DMS153 treated with DMSO at 0.1 percent for 48 hours (cell line): Measurements from ENCODE around the gene TEX22.

ENCODE experiments used
- DNase-seq: peaks from one replicate; lab custom pipeline; 2025; ENCODE audit not compliant: unreplicated experiment; lab: John Stamatoyannopoulos, UW

The TEX22 gene

GRCh38 chr14:105384041-105384557, 14.2 kb upstream of the TEX22 start:
- no peak for DNase-seq

DNA sequence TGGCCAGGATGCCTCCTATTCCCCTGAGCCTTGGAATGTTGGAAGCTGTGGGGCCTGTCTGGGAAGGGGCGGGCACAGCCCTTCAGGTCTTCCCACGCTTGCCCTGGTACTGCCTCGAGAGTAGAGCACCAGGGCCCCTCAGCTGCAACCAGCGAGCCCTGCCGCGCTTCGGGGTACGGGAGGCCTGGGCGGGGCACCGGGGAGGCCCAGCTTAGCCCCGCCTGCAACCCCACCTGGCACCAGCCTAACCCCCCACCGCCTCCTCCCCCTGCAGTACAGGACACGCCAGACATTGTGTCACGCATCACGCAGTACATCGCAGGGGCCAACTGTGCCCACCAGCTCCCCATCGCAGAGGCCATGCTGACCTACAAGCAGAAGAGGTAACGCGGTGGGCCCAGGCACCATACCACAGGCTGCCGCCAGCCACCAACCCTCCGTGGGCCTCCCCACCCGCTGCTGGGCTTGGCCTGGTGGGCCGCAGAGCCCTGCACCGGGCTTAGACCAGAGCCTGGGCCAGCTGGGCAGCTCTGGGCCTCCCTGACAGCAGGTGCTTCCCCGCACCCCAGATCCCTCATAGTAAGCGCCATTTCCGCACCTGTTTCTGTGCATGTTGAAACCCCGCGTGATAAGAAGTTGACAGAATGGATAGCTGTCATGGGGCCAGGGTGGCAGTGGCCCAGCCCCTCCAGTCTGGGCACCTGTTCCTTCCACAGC, 13.6 kb upstream of the TEX22 start:
- no peak for DNase-seq

GRCh38 chr14:105385322-105385637, 13.1 kb upstream of the TEX22 start:
- DNase-seq, result no peak

DNA sequence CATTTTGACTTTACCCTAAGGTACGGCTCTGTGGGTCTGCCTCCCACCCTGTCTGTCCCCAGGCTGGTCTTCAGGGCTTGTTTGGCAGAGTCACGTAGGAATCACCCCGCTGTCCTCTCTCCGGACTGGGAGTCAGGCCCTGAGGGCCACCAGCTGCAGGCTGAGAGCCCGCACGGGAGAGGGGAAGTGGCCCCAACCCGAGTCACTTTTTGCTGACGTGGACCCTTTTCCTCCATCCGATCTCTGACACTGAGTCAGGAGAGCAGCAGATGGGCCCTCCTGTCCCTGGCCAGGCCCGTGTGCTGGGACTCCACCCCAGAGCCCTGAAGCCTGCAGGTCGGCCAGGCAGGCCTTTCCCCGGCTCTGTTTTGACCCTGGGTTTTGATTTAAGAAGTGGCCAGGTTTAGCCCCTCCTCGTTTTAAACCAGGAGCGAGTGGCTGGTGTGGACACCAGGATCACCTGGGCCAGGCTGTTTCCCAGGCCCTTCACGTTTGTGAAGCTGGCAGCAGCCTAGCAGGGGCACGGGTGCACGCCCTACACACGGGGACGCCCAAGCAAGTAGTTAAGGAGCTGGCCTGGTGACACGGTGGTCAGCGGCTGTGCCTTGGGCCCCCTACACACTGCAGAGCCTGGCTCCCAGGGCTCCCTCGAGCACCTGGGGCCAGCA, 12.5 kb upstream of the TEX22 start:
- no peak for DNase-seq

GRCh38 chr14:105386581-105387529, 11.5 kb upstream of the TEX22 start:
- no peak for DNase-seq

DNA sequence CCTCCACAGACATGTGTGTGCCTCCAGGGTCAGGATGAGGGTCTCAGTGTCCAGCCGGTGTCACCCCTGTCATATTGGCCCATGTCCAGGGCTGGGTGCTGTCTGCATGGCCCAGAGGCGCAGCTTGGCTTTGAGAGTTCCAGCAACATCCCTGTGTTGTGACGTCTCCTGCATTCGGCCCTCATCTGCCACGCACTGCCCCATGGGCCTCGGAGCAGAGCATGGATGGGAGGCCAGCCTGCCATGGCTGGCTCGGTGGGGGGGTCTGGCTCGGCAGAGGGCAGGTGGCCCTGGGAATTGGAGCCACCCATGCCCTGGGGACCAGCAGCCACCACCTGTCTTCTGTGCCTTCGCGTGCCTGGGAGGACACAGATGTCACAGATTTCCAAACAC, 10.8 kb upstream of the TEX22 start:
- DNase-seq, result no peak

DNA sequence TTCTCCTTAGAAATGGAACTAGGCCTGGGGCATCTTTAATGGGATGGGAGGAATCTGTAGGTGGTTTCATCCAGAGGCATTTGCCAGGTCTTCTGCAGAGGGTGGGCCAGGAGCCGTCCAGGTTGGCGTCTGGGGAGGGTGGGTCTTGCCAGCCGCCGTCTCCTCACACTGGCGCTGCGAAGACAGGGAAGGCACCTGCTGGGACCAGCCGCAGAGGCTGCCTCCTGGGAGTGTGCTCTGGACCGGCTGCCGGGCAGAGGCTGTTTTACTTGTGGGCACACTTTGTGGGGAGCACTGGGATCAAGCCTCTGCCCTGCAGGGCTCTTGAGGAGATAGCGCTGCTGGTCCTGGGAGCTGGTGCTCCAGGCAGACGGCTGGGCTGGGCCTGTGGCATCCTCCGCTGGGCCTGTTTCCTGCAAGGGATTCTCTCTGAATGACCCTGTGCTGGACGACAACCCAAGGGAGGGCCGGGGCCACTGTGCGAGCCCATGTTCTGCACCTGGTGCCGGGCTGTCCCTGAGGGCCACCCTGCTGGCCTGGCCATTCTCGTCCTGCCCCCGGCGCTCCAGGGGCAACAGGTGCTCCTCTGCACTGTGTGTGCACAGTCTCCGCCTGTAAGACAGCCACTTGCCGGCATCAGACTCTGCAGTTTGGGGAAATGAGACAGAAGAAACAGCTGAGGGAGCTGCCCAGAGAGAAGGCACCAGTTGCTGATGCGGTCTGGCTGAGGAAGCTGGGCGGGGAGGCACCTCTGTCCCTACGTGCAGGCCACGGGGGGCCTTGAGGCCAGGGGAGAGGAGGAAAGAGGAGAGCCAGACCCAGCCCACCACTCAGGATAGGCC, 10.0 kb upstream of the TEX22 start:
- no peak for DNase-seq

GRCh38 chr14:105388976-105389375, 9.4 kb upstream of the TEX22 start:
- no peak for DNase-seq

DNA sequence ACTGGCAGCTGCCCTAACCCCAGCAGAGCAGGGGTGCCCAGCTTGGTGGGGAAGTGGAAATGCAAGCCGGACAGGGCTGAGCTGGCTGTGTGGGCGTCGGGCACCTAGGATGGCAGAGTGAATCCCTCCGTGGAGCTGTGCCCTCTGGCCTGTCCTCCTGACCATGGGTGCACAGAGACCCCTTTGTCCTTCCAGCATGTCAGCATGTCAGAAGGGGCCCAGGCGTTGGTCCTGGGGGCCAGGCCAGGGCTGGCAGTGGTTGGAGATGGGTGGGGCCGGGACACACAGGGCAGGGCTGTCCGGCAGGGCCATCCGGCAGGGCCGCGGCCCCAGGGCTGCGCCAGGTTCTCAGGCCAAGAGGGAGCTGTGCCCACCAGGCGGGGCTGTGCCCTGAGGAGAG, 8.8 kb upstream of the TEX22 start:
- DNase-seq, result no peak

DNA sequence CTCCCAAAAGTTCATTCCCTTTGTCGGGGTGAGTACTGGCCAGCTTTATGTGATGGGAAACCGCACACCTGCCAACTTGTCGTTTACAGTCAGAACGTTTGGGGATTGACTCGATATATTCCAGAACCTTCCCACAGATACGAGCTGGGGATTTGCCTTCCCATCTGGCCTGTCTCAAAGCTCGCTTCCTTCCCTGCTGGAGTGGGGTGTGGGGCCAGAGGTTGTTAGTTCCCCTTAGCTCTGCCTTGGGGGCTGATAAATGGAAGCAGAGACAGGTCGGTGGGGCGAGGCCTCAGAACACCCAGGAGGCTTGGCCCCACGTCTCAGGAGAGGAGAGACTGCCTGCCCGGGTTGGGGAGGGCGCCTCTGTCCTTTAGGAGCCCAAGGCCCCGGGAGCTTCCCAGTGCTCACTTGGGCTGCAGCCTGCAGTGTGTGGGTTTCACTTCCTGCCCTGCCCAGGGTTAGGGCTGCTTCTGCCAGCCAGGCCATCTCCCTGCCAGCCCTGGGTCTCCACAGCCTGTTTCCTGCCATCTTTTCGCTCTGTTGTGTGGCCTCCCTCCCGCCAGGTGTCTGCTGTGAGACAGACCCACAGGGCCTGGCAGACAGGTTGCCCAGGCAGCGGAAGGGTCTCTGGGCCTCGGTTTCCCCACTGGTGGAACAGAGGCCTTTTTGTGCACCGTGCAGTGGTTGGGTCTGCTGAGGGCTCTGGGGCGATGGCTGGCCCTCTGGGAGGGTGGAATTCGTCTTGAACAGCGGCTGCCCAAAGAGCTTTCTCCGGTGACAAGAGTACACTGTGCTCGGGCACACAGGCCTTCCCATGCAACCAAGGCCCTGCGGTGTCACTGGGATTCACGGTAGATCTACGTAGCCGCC, 8.1 kb upstream of the TEX22 start:
- DNase-seq, result no peak

DNA sequence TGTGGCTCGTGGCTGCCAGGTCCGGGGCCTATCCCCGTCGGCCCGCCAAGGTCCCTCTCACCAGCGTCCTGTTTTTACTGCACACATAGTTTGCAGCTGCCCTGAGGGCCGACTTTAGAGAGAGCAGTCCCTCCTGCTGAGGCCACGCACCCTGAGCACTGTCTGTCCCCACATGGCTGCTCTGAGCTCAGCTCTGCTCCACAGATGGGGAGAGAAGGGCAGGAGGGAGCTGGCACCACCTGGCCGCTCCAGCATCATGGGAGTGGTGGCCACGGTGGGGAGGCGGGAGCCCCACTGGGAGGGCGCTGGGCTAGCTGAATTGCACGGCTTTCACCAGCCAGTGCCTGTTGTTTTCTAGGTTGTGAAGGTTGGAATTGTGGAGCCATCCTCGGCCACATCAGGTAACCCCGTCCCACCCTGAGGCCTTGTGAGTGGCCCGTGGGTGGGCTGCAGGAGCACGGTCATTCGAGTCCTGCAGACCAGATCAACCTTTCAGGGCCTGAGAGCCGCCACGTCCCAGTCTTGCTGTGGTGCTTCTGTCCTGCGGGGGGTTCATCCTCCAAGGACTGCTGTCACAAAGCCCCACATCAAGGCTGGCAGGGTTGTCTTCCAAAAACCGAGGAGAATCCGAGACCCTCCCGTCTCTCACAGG, 7.4 kb upstream of the TEX22 start:
- DNase-seq, result no peak

DNA sequence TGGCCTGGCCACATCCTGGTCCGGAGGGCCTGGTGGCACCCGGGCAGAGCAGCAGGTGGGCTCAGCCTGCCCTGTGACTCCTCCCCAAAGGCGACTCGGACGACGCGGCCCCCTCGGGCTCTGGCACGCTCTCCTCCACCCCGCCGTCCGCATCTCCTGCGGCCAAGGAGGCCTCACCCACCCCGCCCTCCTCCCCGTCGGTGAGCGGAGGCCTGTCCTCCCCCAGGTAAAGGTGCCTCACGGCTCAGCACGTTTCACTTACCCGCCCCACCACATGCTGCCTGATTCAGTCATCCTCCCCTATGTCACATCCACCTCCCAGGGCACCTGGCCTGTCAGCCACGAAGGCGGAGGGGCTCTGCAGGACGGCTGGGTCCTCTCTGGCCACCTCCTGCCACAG, 6.8 kb upstream of the TEX22 start:
- DNase-seq, result no peak

DNA sequence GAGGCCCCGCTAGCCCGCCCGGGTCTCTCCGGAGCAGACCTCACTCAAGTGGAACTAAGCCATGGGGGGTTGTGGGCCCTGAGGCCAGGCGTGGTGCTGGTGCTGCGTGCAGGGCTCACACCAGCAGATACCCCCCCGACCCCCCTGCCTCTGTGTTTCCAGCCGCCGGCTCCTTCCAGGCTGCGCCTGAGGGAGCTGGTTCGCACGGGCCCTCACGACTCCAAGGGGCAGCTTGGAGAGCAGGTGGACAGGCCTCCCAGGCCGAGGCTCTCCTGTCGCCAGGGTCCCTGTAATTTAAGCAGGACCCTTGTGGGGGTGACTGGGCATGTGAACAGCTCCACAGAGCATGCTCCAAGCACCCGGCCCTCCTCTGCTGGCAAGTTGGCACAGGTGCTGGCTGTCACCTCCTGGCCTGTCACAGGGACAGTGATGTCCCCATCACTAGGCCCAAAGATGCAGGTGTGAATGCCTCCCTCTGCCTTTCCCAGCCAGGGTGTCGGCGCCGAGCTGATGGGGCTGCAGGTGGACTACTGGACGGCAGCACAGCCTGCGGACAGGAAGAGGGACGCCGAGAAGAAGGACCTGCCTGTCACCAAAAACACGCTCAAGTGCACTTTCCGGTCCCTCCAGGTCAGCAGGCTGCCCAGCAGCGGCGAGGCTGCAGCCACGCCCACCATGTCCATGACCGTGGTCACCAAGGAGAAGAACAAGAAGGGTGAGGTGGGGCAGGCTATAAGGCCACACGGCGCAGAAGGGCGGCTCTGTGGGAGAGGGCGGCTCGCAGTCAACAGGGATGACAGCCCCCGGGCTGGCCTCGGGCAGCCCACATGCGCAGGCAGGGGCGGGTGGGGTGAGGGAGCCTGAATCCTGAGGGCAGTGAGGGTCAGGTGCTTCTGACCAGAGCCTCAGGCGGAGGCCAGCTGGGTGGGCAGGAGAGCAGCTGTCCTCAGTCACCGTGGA, 5.9 kb upstream of the TEX22 start:
- DNase-seq, result no peak

GRCh38 chr14:105393151-105393550, 5.2 kb upstream of the TEX22 start:
- DNase-seq, result no peak

DNA sequence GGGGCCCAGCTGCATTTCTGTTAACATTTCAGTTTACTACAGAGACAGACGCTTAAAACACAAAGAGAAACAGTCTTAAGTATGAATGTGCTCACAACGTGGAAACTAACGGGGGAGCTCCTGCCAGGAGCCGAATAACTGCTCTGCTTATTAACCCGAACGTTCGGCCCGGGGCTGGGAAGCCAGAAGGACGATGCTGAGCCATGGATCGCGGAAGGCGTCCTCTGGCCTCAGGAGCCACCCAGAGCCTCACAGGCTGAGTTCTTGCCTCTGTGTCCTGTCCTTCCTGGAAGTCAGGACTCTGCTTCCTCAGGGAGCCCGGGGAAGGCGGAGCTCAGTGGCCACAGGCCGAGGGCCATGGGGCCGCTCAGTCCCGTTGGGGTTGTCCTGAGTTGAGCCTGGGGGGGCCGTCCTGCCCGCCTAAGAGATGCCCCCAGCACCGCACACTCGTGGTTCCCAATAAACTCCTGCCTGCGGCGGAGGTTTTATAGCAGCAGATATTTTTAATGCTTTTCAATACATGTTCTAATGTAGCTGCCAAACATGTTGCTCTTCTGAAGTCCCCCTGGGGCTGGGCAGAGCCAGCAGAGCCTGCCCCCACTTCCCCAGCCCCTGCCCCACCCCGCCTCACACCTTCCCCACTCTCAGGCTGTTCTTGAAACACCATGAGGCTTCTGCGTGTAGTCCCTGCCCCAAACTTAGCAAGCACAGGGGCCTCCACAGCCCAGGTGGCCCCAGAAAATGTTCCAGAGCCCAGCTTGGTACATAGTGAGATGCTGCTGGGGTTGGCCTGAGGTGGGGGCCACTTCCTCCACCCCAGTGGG, 3.4 kb upstream of the TEX22 start:
- no peak for DNase-seq

- DNase-seq, result no peak
These were observed 2.8 kb upstream of the TEX22 start for GRCh38 chr14:105395538-105395854.

DNA sequence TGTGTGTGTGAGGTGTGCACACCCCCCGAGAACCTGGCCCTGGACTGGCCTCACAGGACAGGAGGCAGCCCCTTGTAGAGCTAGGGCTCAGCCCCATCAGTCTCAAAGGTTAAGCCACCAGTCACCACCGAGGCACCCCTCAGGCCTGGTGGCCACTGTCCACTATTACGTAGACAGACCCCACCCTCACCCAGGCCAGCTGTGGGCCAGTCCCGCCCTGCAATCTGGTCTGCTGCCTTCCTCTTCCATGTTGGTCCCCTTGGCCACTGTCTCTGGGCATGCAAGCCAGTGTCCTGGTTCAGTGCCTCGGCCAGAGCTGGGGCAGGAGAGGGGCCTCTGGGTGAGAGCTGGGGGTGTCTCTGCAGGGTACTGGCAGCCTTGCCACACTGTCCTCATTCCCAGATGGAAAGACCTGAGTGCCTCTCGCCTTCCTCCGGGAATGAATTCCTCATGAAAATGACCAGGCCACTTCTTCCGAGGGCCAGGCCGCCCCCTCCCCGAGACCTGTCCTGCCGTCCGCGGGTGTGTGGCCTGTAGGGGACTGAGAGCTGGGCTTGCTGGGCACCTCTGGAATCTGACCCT, 897 bp upstream of the TEX22 start:
- no peak for DNase-seq
